Testis (tissue), 3 donors: Measurements from ENCODE around the gene CSMD2. TPM values are rescaled to one million over a fixed set of nuclear protein-coding genes. Genes with fewer than 3 reads are reported as not detected.
A peak's percentile ranks its signal among the peaks of the same experiment; 100 is the strongest.

ENCODE experiments used
- DNase-seq: peaks from one replicate; pipeline ENCODE4 v3.0.0-alpha.2; 2019
- H3K27ac ChIP-seq, 2 donors: fragments of 200-600 bp; sonication (generic); one replicate each; pipeline ENCODE4 v1.5.1; 2019
- H3K27me3 ChIP-seq: fragments of 200-600 bp; sonication (generic); one replicate; pipeline ENCODE4 v1.5.1; 2019
- H3K36me3 ChIP-seq: fragments of 200-600 bp; sonication (generic); one replicate; pipeline ENCODE4 v1.5.1; 2017; ENCODE audit warnings: low read depth; ENCODE audit errors: missing control alignments
- H3K4me1 ChIP-seq: fragments of 200-600 bp; sonication (generic); one replicate; pipeline ENCODE4 v1.5.1; 2019
- H3K4me3 ChIP-seq, 2 donors: fragments of 200-600 bp; sonication (generic); one replicate each; pipeline ENCODE4 v1.5.1; 2017 to 2019
- H3K9me3 ChIP-seq: fragments of 200-600 bp; sonication (generic); one replicate; pipeline ENCODE4 v1.5.1; 2017
- POLR2A ChIP-seq: fragments of 450-650 bp; IDR thresholded peaks from one replicate; pipeline ENCODE4 v1.6.1; 2017; ENCODE audit warnings: antibody characterized with exemption, mild to moderate bottlenecking, moderate library complexity
- WGBS, 2 donors: methylation state at CpG; one replicate each; pipeline ENCODE4 v1.1.5; 2018; 5-methylcytosine and 5-hydroxymethylcytosine counted together
- intact Hi-C: fragments of 100-400 bp; cut with DNase I; formaldehyde crosslinking; loops from one replicate; pipeline ENCODE4 v1.15.1; 2023; ENCODE audit warnings: low total_unique reads
- polyA plus RNA-seq: library from polyadenylated mRNA; stranded (reverse); fragments of 350-450 nt; fragmentation: Illumina TruSeq; extraction: RNeasy Lipid Tissue Mini Kit (QIAGEN cat#74804); gene quantifications from one replicate; pipeline ENCODE4 v1.2.3, GENCODE V29; 2014; ENCODE audit warnings: low read depth, low replicate concordance; ENCODE audit not compliant: insufficient read depth
- total RNA-seq, 2 donors: library from RNA; depleted of rRNA; stranded (reverse); fragments of >200 nt; gene quantifications; one replicate each; pipeline ENCODE4 v1.2.3, GENCODE V29; 2016
- TF ChIP-seq, protein P1 (sequence below), 3 experiments: fragments of 450-650 bp in 2 of 3; fragments of 200-600 bp in 1 of 3; sonication (generic) in 1 of 3; IDR thresholded peaks; one replicate each; pipeline ENCODE4 v1.5.1; 2016 to 2019; ENCODE audit warnings: antibody characterized with exemption in 3 of 3, mild to moderate bottlenecking in 2 of 3, moderate library complexity in 1 of 3

CSMD2 gene
- total and polyA plus RNA-seq, 3 donors from 2014 or later, result 1.2 to 3.8 (median 2.7) TPM

DNA sequence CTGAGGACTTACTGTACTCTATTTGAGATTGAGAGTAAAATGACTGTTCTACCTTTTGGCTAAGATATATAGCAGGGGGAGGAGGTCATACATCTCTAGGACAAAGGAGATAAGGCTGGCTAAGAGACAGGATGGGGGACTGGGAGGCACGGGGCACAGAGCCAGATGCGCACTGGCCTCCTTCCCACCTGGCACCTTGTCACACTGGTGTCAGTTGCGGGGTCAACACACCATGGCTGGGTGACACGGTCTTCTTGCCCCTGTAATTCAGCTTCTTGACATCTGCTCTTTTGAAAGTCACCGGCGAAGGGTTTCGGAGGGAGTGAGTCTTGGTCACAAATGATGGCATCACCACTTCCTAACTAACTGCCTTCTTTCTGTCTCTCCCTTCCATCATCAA lies 515.3 kb downstream of the CSMD2 start:
- H3K36me3 ChIP-seq, result no peaks in the 10 kb centered on the region

DNA sequence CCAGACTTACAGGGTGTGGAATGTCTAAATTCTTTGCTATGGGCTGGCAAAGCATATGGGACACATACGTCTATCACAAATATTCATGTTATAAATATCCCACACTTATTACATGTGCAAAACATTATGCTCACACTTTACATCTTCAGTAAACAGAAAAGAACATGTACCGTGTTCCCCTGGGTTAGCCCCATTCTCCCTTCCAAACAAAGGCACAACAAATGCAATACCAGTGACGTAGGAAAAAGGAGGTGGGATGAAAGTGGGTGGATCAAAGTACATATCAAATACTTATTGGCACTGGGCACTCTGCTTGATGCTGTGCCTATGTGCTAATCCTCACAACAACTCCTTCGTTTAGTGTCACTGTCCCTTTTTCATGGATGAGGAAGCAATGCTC lies 521.8 kb downstream of the CSMD2 start:
- intact Hi-C loops, result no loop called here
- Histone ChIP-seq H3K4me3 (no peak overlapping the region), H3K36me3 (no peaks in the 10 kb centered on the region), H3K9me3 (no peaks in the 10 kb centered on the region), H3K27me3 (no peaks in the 10 kb centered on the region), H3K4me1 (no peaks in the 10 kb centered on the region), H3K27ac (no peak overlapping the region)
- no peak for DNase-seq
- TF ChIP-seq, protein P1, sequence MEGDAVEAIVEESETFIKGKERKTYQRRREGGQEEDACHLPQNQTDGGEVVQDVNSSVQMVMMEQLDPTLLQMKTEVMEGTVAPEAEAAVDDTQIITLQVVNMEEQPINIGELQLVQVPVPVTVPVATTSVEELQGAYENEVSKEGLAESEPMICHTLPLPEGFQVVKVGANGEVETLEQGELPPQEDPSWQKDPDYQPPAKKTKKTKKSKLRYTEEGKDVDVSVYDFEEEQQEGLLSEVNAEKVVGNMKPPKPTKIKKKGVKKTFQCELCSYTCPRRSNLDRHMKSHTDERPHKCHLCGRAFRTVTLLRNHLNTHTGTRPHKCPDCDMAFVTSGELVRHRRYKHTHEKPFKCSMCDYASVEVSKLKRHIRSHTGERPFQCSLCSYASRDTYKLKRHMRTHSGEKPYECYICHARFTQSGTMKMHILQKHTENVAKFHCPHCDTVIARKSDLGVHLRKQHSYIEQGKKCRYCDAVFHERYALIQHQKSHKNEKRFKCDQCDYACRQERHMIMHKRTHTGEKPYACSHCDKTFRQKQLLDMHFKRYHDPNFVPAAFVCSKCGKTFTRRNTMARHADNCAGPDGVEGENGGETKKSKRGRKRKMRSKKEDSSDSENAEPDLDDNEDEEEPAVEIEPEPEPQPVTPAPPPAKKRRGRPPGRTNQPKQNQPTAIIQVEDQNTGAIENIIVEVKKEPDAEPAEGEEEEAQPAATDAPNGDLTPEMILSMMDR (IDR thresholded peaks at IDR 0.05), result no peak
- TF ChIP-seq POLR2A, result no peak
- WGBS, 2 donors, result 93% methylated on average over 4 of the region's 4 CpGs

More for the DNA sequence above, 515.3 kb downstream of the CSMD2 start:
- intact Hi-C loops, result no loop called here
- WGBS, 2 donors, result 75 to 91% methylated on average over 7 of the region's 7 CpGs
- peak; percentile 19 for DNase-seq
- Histone ChIP-seq H3K9me3 (no peaks in the 10 kb centered on the region), H3K27me3 (no peaks in the 10 kb centered on the region), H3K4me1 (peaks cover 3% of the 10 kb centered on the region), H3K4me3 (no peak overlapping the region), H3K27ac (no peak overlapping the region)
- no peak for TF ChIP-seq POLR2A
- TF ChIP-seq, protein P1 (IDR thresholded peaks at IDR 0.05), result no peak

DNA sequence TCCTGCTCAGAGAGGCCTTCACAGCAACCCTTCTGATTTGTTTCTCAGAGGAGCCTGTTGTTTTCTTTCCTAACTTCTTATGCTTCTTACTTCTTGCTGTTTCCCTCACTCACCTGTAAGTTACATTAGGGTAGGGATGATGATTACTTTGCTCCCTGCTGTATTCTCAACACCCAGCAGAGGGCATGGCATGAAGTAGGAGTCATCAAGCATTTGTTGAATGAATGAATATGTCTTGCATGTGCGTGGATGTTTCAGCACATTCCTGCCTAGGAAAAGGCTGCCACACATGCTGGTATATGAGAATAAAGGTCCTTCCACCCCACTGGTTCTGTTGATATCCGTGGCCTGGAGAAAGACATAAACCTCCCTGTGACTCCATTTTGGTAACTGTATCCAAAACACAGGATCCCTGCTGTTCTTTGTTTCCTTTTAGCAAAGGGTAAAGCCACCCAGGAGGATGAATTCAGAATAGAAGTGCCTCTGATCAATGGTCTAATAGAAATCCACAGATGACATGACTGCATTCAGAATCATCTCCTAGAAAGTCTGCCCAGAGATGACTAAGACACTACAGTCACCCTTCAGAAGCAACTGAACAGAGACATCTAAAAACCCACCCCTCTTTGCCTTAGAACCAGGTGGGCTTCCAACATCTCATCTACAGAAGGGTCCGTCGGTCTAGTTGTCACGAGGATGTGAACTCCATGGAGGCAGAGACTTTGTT lies 523.8 kb downstream of the CSMD2 start:
- H3K36me3 ChIP-seq, result no peaks in the 10 kb centered on the region
- no peak overlapping the region for H3K27ac ChIP-seq
- no peak for DNase-seq
- no peaks in the 10 kb centered on the region for H3K9me3 ChIP-seq
- no peak overlapping the region for H3K4me3 ChIP-seq
- intact Hi-C loops, result no loop called here
- no peaks in the 10 kb centered on the region for H3K4me1 ChIP-seq
- TF ChIP-seq POLR2A, result no peak
- TF ChIP-seq, protein P1 (IDR thresholded peaks at IDR 0.05), result peak in 2 of 3 experiments; percentile 33 to 38
- H3K27me3 ChIP-seq, result no peaks in the 10 kb centered on the region
- WGBS, 2 donors, result 86 to 89% methylated on average over 5 of the region's 5 CpGs

DNA sequence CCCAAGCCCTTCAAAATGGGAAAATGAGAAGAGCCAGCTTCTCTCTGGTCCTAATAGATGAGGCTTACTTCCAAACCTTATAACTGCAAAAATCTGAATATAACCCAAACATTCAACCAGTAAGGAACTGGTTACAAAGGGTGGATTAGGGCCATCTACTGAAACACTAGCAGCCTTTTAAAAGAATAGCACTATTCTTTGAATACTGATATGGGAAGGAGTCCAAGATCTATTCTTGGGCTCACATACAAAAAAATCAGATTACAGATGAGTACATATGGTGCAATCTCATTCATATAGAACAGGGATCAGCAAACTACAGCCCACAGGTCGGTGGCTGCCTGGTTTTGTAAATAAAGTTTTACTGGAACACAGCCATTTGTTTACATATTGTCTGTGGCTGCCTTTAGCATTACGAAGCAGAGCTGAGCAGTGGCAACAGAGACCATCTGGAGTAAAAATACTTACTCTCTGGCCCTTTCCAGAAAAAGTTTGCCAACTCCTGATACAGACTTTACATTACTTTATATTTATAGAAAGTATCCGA lies 524.8 kb downstream of the CSMD2 start:
- no peaks in the 10 kb centered on the region for H3K36me3 ChIP-seq
- H3K4me1 ChIP-seq, result no peaks in the 10 kb centered on the region
- H3K27ac ChIP-seq, result no peak overlapping the region
- no peak for DNase-seq
- no peaks in the 10 kb centered on the region for H3K9me3 ChIP-seq
- 66 to 75% methylated on average over 3 of the region's 3 CpGs for WGBS, 2 donors
- intact Hi-C loops, result no loop called here
- TF ChIP-seq, protein P1 (IDR thresholded peaks at IDR 0.05), result no peak
- no peak for TF ChIP-seq POLR2A
- H3K4me3 ChIP-seq, result no peak overlapping the region
- no peaks in the 10 kb centered on the region for H3K27me3 ChIP-seq
